Pancreas (tissue), 10 donors: ENCODE measurements around the gene DLEU7. TPM values are rescaled to one million over a fixed set of nuclear protein-coding genes. Genes with fewer than 3 reads are reported as not detected.

Source experiments
- ATAC-seq, 4 donors: fragments of 200-7000 bp; cut with Tn5 transposase; one replicate each; pipeline versions ENCODE4 v1.8.0 to v1.9.1; 2020; ENCODE audit warnings: mild to moderate bottlenecking in 4 of 4, moderate library complexity in 4 of 4
- DNase-seq, 6 donors: peaks; one replicate each; pipeline ENCODE4 v3.0.0-alpha.2; 2020
- FAIRE-seq: peaks from 2 replicates; lab custom pipeline; 2012; peaks lifted over from hg19 to GRCh38; lab: Jason Lieb, UNC
- H3K27ac ChIP-seq, 4 donors: fragments of 200-600 bp; sonication (generic); 1 replicate in 3 of 4; 2 replicates in 1 of 4; pipeline versions ENCODE4 v1.5.0 to v1.8.0; 2020
- H3K27me3 ChIP-seq, 4 donors: fragments of 200-600 bp; one replicate each; pipeline ENCODE4 v1.8.0; 2021
- H3K36me3 ChIP-seq, 3 donors: fragments of 200-600 bp; sonication (generic) in 1 of 3; one replicate each; pipeline versions ENCODE4 v1.5.0 to v1.8.0; 2020 to 2021
- H3K4me1 ChIP-seq, 3 donors: fragments of 200-600 bp; one replicate each; pipeline ENCODE4 v1.8.0; 2021
- H3K4me3 ChIP-seq, 4 donors: fragments of 200-600 bp; sonication (generic) in 2 of 4; one replicate each; pipeline versions ENCODE4 v1.5.0 to v1.8.0; 2020 to 2021
- H3K9me3 ChIP-seq, 4 donors: fragments of 200-600 bp; one replicate each; pipeline ENCODE4 v1.8.0; 2021
- CTCF ChIP-seq, 4 donors: fragments of 200-600 bp; sonication (generic) in 3 of 4; IDR thresholded peaks; one replicate each; pipeline versions ENCODE4 v1.5.0 to v1.8.0; 2021; ENCODE audit warnings: antibody characterized with exemption in 4 of 4
- WGBS, 2 donors: extraction: QIAGEN DNeasy Blood & Tissue Kit; methylation state at CpG; one replicate each; pipeline ENCODE4 v1.1.7; 2013; 5-methylcytosine and 5-hydroxymethylcytosine counted together
- intact Hi-C, 3 donors: fragments of 100-400 bp; cut with DNase I; formaldehyde crosslinking; loops; one replicate each; pipeline versions ENCODE4 v1.11.1 to v1.14.2; 2022
- polyA plus RNA-seq, 2 donors: library from polyadenylated mRNA; stranded (reverse); fragments of 200-250 nt; gene quantifications; one replicate each; pipeline ENCODE4 v1.2.3, GENCODE V29; 2013
- total RNA-seq, 6 donors: library from RNA; stranded (reverse); fragmentation: NEBNext Ultra II Directional in 4 of 6; extraction: Animal tissue kit (Norgen Biotek cat#: 25700) in 4 of 6; gene quantifications; one replicate each; pipeline versions ENCODE4 v1.2.1 to v1.2.4, GENCODE V29; 2021 to 2023
- donor health status: healthy with polysubstance abuse.
- donor health status: DM: no; HTN: no; CAD: no; lungs with moderate emphysema.
- donor health status: DM: no; HTN: no; CAD: no.
- donor health status: control.
- donor health status: control.
- donor health status: Bipolar disorder and iron deficiency.
- donor health status: DM: yes; HTN: yes; CAD: no.
- donor health status: DM: no; HTN: no; CAD: no.
- donor health status: DM: no; HTN: no; CAD: no.
- donor health status: DM: yes; HTN: yes; CAD: no.

Gene DLEU7
- total and polyA plus RNA-seq, 8 donors = 0.02 to 0.47 (median 0.08) TPM; not detected in 3

DNA sequence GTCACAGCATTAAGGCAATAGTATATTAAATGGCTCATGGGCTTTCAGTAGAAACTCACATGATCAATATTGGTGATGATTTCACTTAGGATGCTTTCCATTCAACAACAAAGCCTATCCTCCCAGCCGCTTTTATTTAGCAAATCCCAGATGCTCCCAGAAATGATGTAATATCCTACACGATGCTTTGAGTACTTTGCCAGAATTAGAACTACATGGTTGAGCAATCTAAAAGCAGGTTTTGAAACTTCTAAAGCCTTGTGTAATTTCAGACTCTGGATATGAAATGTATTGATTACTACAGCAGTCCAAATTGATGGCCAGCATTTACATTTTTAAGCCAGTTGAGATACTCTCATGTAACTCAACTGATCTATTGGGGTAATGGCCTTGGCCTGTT lies 13.6 kb downstream of the DLEU7 start:
- Histone ChIP-seq H3K27ac (no peak overlapping the region), H3K9me3 (no peaks in the 10 kb centered on the region), H3K4me3 (no peak overlapping the region), H3K36me3 (no peaks in the 10 kb centered on the region), H3K4me1 (no peaks in the 10 kb centered on the region), H3K27me3 (no peaks in the 10 kb centered on the region)
- no peak for TF ChIP-seq CTCF (IDR thresholded peaks at IDR 0.05)
- FAIRE-seq (no peak), DNase-seq (no peak), ATAC-seq (no peak)
- 62 to 64% methylated on average over 2 of the region's 2 CpGs for WGBS, 2 donors
- intact Hi-C loops = loop anchor here in 1 of 3 donors (10.0 kb wide), 1 partner anchor 195 kb away; no protein-coding TSS in a partner anchor

GRCh38 chr13:50829226-50829625 lies 14.3 kb downstream of the DLEU7 start:
- no peak for TF ChIP-seq CTCF (IDR thresholded peaks at IDR 0.05)
- no peaks in the 10 kb centered on the region for H3K36me3 ChIP-seq
- H3K9me3 ChIP-seq = no peaks in the 10 kb centered on the region
- no peaks in the 10 kb centered on the region for H3K27me3 ChIP-seq
- intact Hi-C loops = loop anchor here in 1 of 3 donors (10.0 kb wide), 1 partner anchor 196 kb away; no protein-coding TSS in a partner anchor
- no peak overlapping the region for H3K27ac ChIP-seq
- H3K4me3 ChIP-seq = no peak overlapping the region
- FAIRE-seq = no peak
- DNase-seq = no peak
- WGBS, 2 donors = 79 to 85% methylated on average over 3 of the region's 3 CpGs
- ATAC-seq = no peak
- H3K4me1 ChIP-seq = no peaks in the 10 kb centered on the region

- no peak overlapping the region for H3K27ac ChIP-seq
- ATAC-seq (no peak), DNase-seq (no peak), FAIRE-seq (no peak)
- intact Hi-C loops = loop anchor here in 1 of 3 donors (10.0 kb wide), 1 partner anchor 199 kb away; no protein-coding TSS in a partner anchor
- 57 to 65% methylated on average over 3 of the region's 3 CpGs for WGBS, 2 donors
- H3K4me1 ChIP-seq = no peaks in the 10 kb centered on the region
- no peak overlapping the region for H3K4me3 ChIP-seq
- TF ChIP-seq CTCF (IDR thresholded peaks at IDR 0.05) = no peak
- H3K27me3 ChIP-seq = no peaks in the 10 kb centered on the region
- H3K9me3 ChIP-seq = no peaks in the 10 kb centered on the region
- no peaks in the 10 kb centered on the region for H3K36me3 ChIP-seq
Observed at GRCh38 chr13:50826035-50826434, 17.5 kb downstream of the DLEU7 start.

- Histone ChIP-seq H3K4me1 (peaks cover 0 to 10% (median 0%) of the 10 kb centered on the region in 3 donors), H3K4me3 (no peak overlapping the region), H3K27me3 (no peaks in the 10 kb centered on the region), H3K27ac (no peak overlapping the region), H3K36me3 (no peaks in the 10 kb centered on the region), H3K9me3 (no peaks in the 10 kb centered on the region)
- no peak for FAIRE-seq
- TF ChIP-seq CTCF (IDR thresholded peaks at IDR 0.05) = no peak
- no peak for DNase-seq
- no peak for ATAC-seq
- 89 to 99% methylated on average over 4 of the region's 4 CpGs for WGBS, 2 donors
- intact Hi-C loops = no loop called here
Observed at GRCh38 chr13:50812242-50812641, 31.2 kb downstream of the DLEU7 start.

DNA sequence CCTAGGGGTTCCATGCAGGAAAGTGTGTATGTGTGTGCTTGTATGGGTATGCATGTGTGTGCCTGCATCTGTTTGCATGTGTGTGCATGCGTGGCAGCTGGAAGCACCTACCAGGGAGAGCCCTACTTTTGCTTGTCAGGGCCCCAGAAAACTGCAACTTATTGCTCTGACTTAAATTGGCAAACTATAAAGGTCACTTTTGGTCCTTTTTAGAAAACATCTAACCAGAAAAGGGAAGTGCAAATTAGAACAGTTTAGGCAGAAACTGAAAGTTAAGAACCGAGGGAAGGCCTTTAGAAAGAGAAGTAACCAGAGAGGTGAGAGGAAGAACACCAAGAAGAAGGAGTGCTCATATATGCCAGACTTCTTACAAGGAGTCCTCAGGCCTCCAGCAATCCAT lies 32.5 kb downstream of the DLEU7 start:
- peaks cover 0 to 10% (median 0%) of the 10 kb centered on the region in 3 donors for H3K4me1 ChIP-seq
- peak in 1 of 4 donors; percentile 24 for ATAC-seq
- H3K27ac ChIP-seq = no peak overlapping the region
- intact Hi-C loops = no loop called here
- no peaks in the 10 kb centered on the region for H3K27me3 ChIP-seq
- no peak for FAIRE-seq
- WGBS, 2 donors = 88 to 89% methylated on average over 2 of the region's 2 CpGs
- no peak for TF ChIP-seq CTCF (IDR thresholded peaks at IDR 0.05)
- no peaks in the 10 kb centered on the region for H3K9me3 ChIP-seq
- DNase-seq = no peak
- no peak overlapping the region for H3K4me3 ChIP-seq
- H3K36me3 ChIP-seq = no peaks in the 10 kb centered on the region
